HEK293T (cell line): ENCODE data around the gene TNRC18.

Experiments
- BHLHE40 ChIP-seq: fragments of 450-650 bp; IDR thresholded peaks from 2 replicates; pipeline ENCODE4 v1.6.1; 2016; ENCODE audit warnings: mild to moderate bottlenecking, moderate library complexity, borderline replicate concordance
- CTBP1 ChIP-seq: fragments of 450-650 bp; IDR thresholded peaks from 2 replicates; pipeline ENCODE4 v1.6.1; 2016; ENCODE audit warnings: borderline replicate concordance
- ELF4 ChIP-seq: fragments of 450-650 bp; IDR thresholded peaks from 2 replicates; pipeline ENCODE4 v1.6.1; 2017; ENCODE audit warnings: antibody characterized with exemption
- FOXA1 ChIP-seq: fragments of 450-650 bp; IDR thresholded peaks from 2 replicates; pipeline ENCODE4 v1.6.1; 2016; ENCODE audit warnings: mild to moderate bottlenecking
- FOXM1 ChIP-seq: fragments of 450-650 bp; IDR thresholded peaks from 2 replicates; pipeline ENCODE4 v1.6.1; 2017; ENCODE audit warnings: mild to moderate bottlenecking, borderline replicate concordance
- HDGF ChIP-seq: fragments of 450-650 bp; IDR thresholded peaks from 2 replicates; pipeline ENCODE4 v1.6.1; 2017; ENCODE audit warnings: antibody characterized with exemption, borderline replicate concordance
- L3MBTL2 ChIP-seq: fragments of 450-650 bp; conservative IDR thresholded peaks from 2 replicates; pipeline ENCODE4 v1.6.1; 2016; ENCODE audit warnings: mild to moderate bottlenecking
- LEF1 ChIP-seq: fragments of 450-650 bp; IDR thresholded peaks from 2 replicates; pipeline ENCODE4 v1.6.1; 2017; ENCODE audit warnings: mild to moderate bottlenecking, borderline replicate concordance
- PKNOX1 ChIP-seq: fragments of 450-650 bp; IDR thresholded peaks from 2 replicates; pipeline ENCODE4 v1.6.1; 2016
- SP1 ChIP-seq: fragments of 450-650 bp; IDR thresholded peaks from 2 replicates; pipeline ENCODE4 v1.6.1; 2017
- SUZ12 ChIP-seq: fragments of 450-650 bp; IDR thresholded peaks from 2 replicates; pipeline ENCODE4 v1.6.1; 2016; ENCODE audit warnings: mild to moderate bottlenecking
- TARDBP ChIP-seq: fragments of 450-650 bp; IDR thresholded peaks from 2 replicates; pipeline ENCODE4 v1.6.1; 2016
- ZNF384 ChIP-seq: fragments of 450-650 bp; IDR thresholded peaks from 2 replicates; pipeline ENCODE4 v1.6.1; 2016

GRCh38 chr7:5330288-5330687 lies 93.3 kb downstream of the TNRC18 start:
- TF ChIP-seq CTBP1, result no peak
- TF ChIP-seq L3MBTL2, result no peak
- TF ChIP-seq SP1, result no peak
- TF ChIP-seq HDGF, result no peak
- TF ChIP-seq SUZ12, result no peak
- TF ChIP-seq LEF1, result no peak
- no peak for TF ChIP-seq ZNF384
- no peak for TF ChIP-seq FOXM1
- TF ChIP-seq TARDBP, result no peak
- no peak for TF ChIP-seq BHLHE40
- no peak for TF ChIP-seq FOXA1
- TF ChIP-seq PKNOX1, result no peak
- no peak for TF ChIP-seq ELF4
